ENCODE results near the gene FBXL7. TPM values are rescaled to one million over a fixed set of nuclear protein-coding genes. Genes with fewer than 3 reads are reported as not detected.

FBXL7 gene
- total and polyA plus RNA-seq, 2 experiments from 2014 or later = 3.2 to 7.5 TPM

DNA sequence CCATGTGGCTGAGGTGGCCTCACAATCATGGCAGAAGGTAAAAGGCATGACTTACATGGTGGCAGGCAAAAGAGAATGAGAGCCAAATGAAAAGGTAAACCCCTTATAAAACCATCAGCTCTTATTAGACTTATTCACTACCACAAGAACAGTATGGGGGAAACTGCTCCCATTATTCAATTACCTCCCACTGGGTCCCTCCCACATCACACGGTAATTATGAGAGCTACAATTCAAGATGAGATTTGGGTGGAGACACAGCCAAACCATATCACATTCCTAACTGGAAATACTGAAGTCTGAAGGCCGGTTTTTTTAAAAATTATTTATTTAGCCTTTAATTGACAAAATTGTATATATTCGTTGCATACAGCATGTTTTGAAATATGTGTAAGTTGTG lies 28.5 kb downstream of the FBXL7 start:
- H3K9ac ChIP-seq = no peak overlapping the region
- WGBS, 2 experiments (ENCODE audit: low coverage in 1 of 2, low lambda C conversion rate in 2 of 2, missing lambda C conversion rate in 2 of 2) = 97% methylated on average over 3 of the region's 3 CpGs
- no peak overlapping the region for H2AFZ ChIP-seq
- peaks cover 11% of the 10 kb centered on the region for H3K4me1 ChIP-seq (ENCODE audit: insufficient read depth)
- H3K79me2 ChIP-seq (ENCODE audit: insufficient read depth) = peaks cover 87% of the 10 kb centered on the region
- in situ Hi-C loops (cut with MboI) = no loop called here
- H4K20me1 ChIP-seq (ENCODE audit: insufficient read depth) = no peaks in the 10 kb centered on the region; the same call in 1 of the 2 replicates
- H3K4me3 ChIP-seq = no peak overlapping the region
- H3K27me3 ChIP-seq (replicated peaks; ENCODE audit: insufficient read depth) = no peaks in the 10 kb centered on the region
- H3K9me2 ChIP-seq (ENCODE audit: insufficient read depth) = no peaks in the 10 kb centered on the region
- 0 out of 2 replicates have a peak, but pooled peaks cover 3% of the 10 kb centered on the region for H3K36me3 ChIP-seq (ENCODE audit: low read depth)
- H3K27ac ChIP-seq = no peak overlapping the region
- peaks cover 13% of the 10 kb centered on the region for H3F3A ChIP-seq (ENCODE audit: insufficient read depth)
- H3K9me3 ChIP-seq (ENCODE audit: low read depth) = no peaks in the 10 kb centered on the region
- no peak overlapping the region for H3K4me2 ChIP-seq (ENCODE audit: unreplicated experiment)
- no peak for TF ChIP-seq EZH2 (IDR thresholded peaks at IDR 0.05; ENCODE audit: insufficient read depth, poor library complexity, severe bottlenecking)
- no peak for TF ChIP-seq EZH2phosphoT487 (IDR thresholded peaks at IDR 0.05; ENCODE audit: insufficient read depth, low read depth)
- no peak for DNase-seq

DNA sequence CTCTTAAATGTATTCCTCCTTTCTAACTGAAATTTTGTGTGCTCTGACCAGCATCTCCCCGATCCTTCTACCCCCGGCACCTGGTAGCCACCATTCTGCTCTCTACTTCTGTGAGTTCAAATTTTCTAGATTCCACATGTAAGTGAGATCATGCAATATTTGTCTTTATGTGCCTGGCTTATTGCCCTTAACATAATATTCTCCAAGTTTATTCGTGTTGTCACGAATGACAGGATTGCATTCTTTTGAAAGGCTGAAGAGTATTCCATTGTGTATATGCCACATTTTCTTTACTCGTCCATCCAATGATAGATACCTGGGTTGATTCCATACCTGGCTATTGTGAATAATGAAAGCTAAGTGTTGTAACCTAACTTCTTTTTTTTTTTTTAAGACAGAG lies 29.0 kb downstream of the FBXL7 start:
- WGBS, 2 experiments (ENCODE audit: low coverage in 1 of 2, low lambda C conversion rate in 2 of 2, missing lambda C conversion rate in 2 of 2) = 93 to 96% methylated on average over 5 of the region's 5 CpGs
- Histone ChIP-seq H4K20me1 (ENCODE audit: insufficient read depth) (no peaks in the 10 kb centered on the region; the same call in 1 of the 2 replicates), H3K4me1 (ENCODE audit: insufficient read depth) (peaks cover 16% of the 10 kb centered on the region), H3K27me3 (replicated peaks; ENCODE audit: insufficient read depth) (no peaks in the 10 kb centered on the region), H3K9ac (no peak overlapping the region), H3K36me3 (ENCODE audit: low read depth) (0 out of 2 replicates have a peak, but pooled peaks cover 3% of the 10 kb centered on the region), H3K9me3 (ENCODE audit: low read depth) (no peaks in the 10 kb centered on the region), H3K4me3 (no peak overlapping the region), H3K4me2 (ENCODE audit: unreplicated experiment) (no peak overlapping the region), H3K9me2 (ENCODE audit: insufficient read depth) (no peaks in the 10 kb centered on the region), H3F3A (ENCODE audit: insufficient read depth) (peaks cover 17% of the 10 kb centered on the region), H3K27ac (no peak overlapping the region), H3K79me2 (ENCODE audit: insufficient read depth) (peaks cover 82% of the 10 kb centered on the region), H2AFZ (no peak overlapping the region)
- in situ Hi-C loops (cut with MboI) = no loop called here
- DNase-seq = no peak
- TF ChIP-seq EZH2 (IDR thresholded peaks at IDR 0.05; ENCODE audit: insufficient read depth, poor library complexity, severe bottlenecking) (no peak), EZH2phosphoT487 (IDR thresholded peaks at IDR 0.05; ENCODE audit: insufficient read depth, low read depth) (no peak)

DNA sequence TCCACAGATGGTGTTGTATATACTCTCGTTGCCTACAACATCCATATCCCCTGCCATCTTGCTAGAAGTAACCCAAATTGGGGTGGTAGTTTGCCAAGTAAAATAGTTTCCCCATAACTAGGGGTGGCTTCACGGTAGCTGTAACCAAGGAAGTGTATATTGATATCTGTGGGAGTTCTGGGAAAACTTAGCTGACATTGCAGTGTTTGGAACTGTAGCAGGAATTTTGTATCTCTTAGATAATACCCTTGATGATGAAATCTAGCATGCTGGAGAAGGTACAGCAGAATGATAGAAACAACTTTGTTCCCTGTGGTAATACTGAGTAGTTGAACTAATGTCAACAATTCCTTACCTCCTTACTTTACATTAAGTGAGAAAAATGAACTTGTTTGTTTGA lies 29.8 kb downstream of the FBXL7 start:
- 97 to 98% methylated on average over 2 of the region's 2 CpGs for WGBS, 2 experiments (ENCODE audit: low coverage in 1 of 2, low lambda C conversion rate in 2 of 2, missing lambda C conversion rate in 2 of 2)
- in situ Hi-C loops (cut with MboI) = no loop called here
- Histone ChIP-seq H3K27me3 (replicated peaks; ENCODE audit: insufficient read depth) (no peaks in the 10 kb centered on the region), H3K9me3 (ENCODE audit: low read depth) (no peaks in the 10 kb centered on the region), H3K9me2 (ENCODE audit: insufficient read depth) (no peaks in the 10 kb centered on the region), H4K20me1 (ENCODE audit: insufficient read depth) (no peaks in the 10 kb centered on the region; the same call in 1 of the 2 replicates), H3K9ac (no peak overlapping the region), H3K36me3 (ENCODE audit: low read depth) (0 out of 2 replicates have a peak, but pooled peaks cover 3% of the 10 kb centered on the region), H3K4me2 (ENCODE audit: unreplicated experiment) (no peak overlapping the region), H3K4me3 (no peak overlapping the region), H2AFZ (no peak overlapping the region), H3K79me2 (ENCODE audit: insufficient read depth) (peaks cover 80% of the 10 kb centered on the region), H3F3A (ENCODE audit: insufficient read depth) (peaks cover 17% of the 10 kb centered on the region), H3K4me1 (ENCODE audit: insufficient read depth) (peaks cover 16% of the 10 kb centered on the region), H3K27ac (no peak overlapping the region)
- no peak for DNase-seq
- TF ChIP-seq EZH2 (IDR thresholded peaks at IDR 0.05; ENCODE audit: insufficient read depth, poor library complexity, severe bottlenecking) (no peak), EZH2phosphoT487 (IDR thresholded peaks at IDR 0.05; ENCODE audit: insufficient read depth, low read depth) (no peak)

DNA sequence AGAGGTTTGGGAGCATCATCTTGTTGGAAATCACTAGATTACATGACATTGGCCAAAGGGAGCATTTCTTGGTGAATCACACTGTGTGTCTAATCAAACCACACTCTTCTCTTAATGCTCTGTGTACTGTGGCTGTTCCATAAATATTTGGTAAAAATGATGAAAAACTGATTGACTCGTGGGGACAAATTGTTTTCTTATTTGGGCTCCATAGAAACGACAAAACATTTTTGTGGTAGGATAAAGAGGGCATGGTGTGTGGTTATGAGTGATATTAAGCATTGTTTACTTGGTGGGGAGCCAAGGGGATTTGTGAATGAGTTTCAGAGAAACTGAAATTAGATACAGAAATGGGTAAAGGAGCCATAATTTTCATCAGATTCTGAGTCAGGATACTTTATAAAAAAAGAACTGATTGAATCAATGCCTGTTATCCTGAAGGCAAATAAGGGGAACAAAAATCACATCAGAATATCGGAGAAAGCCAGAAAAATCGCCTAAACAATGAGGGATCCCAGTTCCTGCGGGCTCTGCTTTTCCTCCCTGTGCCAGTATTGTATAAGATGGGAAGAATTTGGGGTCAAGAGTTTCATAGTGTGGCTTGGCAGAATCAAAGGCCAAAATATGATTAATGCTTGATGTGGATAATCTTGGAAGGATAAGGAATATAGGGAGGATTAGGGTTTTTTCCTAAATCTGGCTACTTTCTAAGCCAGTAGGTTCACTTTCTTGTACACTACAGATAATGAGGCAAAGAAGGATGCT lies 33.3 kb downstream of the FBXL7 start:
- H3K9ac ChIP-seq = peak overlapping the region; percentile 9
- WGBS, 2 experiments (ENCODE audit: low coverage in 1 of 2, low lambda C conversion rate in 2 of 2, missing lambda C conversion rate in 2 of 2) = 6 to 7% methylated on average over 5 of the region's 5 CpGs

More for the DNA sequence above, 33.3 kb downstream of the FBXL7 start:
- H3K4me1 ChIP-seq (ENCODE audit: insufficient read depth) = peaks cover 16% of the 10 kb centered on the region
- peak overlapping the region; percentile 23 for H3K27ac ChIP-seq
- peaks cover 17% of the 10 kb centered on the region for H3F3A ChIP-seq (ENCODE audit: insufficient read depth)
- peak; percentile 79 for DNase-seq
- H3K4me3 ChIP-seq = peak overlapping the region; percentile 42; the same call in 1 of the 2 replicates
- H3K36me3 ChIP-seq (ENCODE audit: low read depth) = no peaks in the 10 kb centered on the region
- H3K9me3 ChIP-seq (ENCODE audit: low read depth) = no peaks in the 10 kb centered on the region
- no peaks in the 10 kb centered on the region; the same call in 1 of the 2 replicates for H4K20me1 ChIP-seq (ENCODE audit: insufficient read depth)
- peaks cover 83% of the 10 kb centered on the region for H3K79me2 ChIP-seq (ENCODE audit: insufficient read depth)
- H3K27me3 ChIP-seq (replicated peaks; ENCODE audit: insufficient read depth) = no peaks in the 10 kb centered on the region
- no peaks in the 10 kb centered on the region for H3K9me2 ChIP-seq (ENCODE audit: insufficient read depth)
- TF ChIP-seq EZH2phosphoT487 (IDR thresholded peaks at IDR 0.05; ENCODE audit: insufficient read depth, low read depth) (no peak), EZH2 (IDR thresholded peaks at IDR 0.05; ENCODE audit: insufficient read depth, poor library complexity, severe bottlenecking) (no peak)
- no peak overlapping the region for H2AFZ ChIP-seq
- H3K4me2 ChIP-seq (ENCODE audit: unreplicated experiment) = peak overlapping the region; percentile 58
- in situ Hi-C loops (cut with MboI) = no loop called here

Data from GM23248 (cell line).